ENCODE results near the gene RUFY1. TPM values are rescaled to one million over a fixed set of nuclear protein-coding genes. Genes with fewer than 3 reads are reported as not detected.
"Not testable (repeated sequence)": the region's sequence is repeated elsewhere in the genome, so short reads cannot be mapped to it uniquely, and the experiment has no call there.

Gene RUFY1
- 10 to 100 TPM; 33.8 to 38.7 (median 34.3) TPM for total RNA-seq

DNA sequence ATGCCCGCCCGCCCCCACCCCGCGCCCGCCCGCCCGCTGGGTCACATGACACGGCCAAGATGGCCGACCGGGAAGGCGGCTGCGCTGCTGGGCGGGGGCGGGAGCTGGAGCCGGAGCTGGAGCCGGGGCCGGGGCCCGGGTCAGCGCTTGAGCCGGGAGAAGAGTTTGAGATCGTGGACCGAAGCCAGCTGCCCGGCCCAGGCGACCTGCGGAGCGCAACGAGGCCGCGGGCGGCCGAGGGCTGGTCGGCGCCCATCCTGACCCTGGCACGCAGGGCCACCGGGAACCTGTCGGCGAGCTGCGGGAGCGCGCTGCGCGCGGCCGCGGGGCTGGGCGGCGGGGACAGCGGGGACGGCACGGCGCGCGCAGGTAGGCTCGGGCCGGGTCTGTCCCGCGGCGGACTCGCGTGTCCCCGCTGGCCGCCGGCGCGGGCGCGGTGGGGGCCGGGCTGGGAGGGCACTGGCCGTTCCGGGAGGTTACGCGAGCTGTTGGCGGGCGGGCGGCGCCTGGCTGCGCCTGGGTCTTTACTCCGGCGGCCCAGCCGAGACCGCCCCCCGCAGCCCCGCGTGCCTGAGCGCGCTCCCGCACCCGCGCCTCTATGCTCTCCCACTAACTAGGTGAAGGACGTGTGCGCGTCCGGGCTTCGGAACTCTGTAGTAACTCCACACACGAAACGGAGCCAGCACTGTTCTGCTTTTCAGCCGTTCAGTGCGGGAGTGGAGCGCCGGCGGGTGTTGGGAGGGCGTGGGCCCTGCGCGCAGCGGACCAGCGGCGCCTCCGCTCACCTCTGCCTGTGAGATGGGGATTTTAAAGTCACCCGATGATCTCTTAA is at the start of gene RUFY1:
Gene RUFY1, plus strand, starts transcription at position 44 of the 832 bp plus-strand sequence. Its CDS starts 16 bp downstream, at position 60.
- Mint-ChIP-seq H3K4me1 (ENCODE audit: low read depth) (peaks cover 35% of the 10 kb centered on the region), H3K9me3 (no peaks in the 10 kb centered on the region), H3K4me3 (peak within 1 kb of the TSS; percentile 98), H3K36me3 (ENCODE audit: insufficient read depth) (peaks cover 8% of the 10 kb centered on the region), H3K27me3 (ENCODE audit: low read depth) (no peaks in the 10 kb centered on the region)
- peak; percentile 73 for DNase-seq
- peak; percentile 85 to 88 for ATAC-seq

GRCh38 chr5:179501997-179502396 is 48.4 kb upstream of the RUFY1 start:
- H3K36me3 Mint-ChIP-seq (ENCODE audit: insufficient read depth); H3K4me1 Mint-ChIP-seq (ENCODE audit: low read depth); DNase-seq; H3K9me3 Mint-ChIP-seq; H3K4me3 Mint-ChIP-seq; H3K27me3 Mint-ChIP-seq (ENCODE audit: low read depth); ATAC-seq: not testable (repeated sequence)

GRCh38 chr5:179502420-179502819 is 47.9 kb upstream of the RUFY1 start:
- ATAC-seq; H3K27me3 Mint-ChIP-seq (ENCODE audit: low read depth); H3K36me3 Mint-ChIP-seq (ENCODE audit: insufficient read depth); H3K4me1 Mint-ChIP-seq (ENCODE audit: low read depth); H3K4me3 Mint-ChIP-seq; DNase-seq; H3K9me3 Mint-ChIP-seq: not testable (repeated sequence)

DNA sequence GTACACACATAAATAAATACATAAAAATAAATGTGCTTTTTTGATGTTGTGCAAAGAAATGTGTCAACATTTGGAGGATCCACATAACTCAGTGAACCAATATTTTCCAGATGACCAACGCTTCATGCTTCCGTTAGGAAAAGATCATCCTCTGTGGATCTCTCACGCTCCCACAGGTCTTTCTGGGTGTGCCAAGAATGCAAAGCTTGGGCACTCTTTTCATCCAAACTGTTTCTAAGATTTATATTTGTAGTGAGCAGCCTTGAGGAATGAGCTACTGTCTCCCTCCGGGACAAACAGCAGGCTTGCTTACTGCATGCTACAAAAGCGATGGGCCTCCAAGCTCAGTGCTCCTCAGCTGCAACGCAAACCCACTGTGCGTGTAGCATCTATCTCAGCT is 46.2 kb upstream of the RUFY1 start:
- no peaks in the 10 kb centered on the region for H3K27me3 Mint-ChIP-seq (ENCODE audit: low read depth)
- no peaks in the 10 kb centered on the region for H3K9me3 Mint-ChIP-seq
- no peak overlapping the region for H3K4me3 Mint-ChIP-seq
- no peak for DNase-seq
- no peak for ATAC-seq
- H3K4me1 Mint-ChIP-seq (ENCODE audit: low read depth): no peaks in the 10 kb centered on the region
- H3K36me3 Mint-ChIP-seq (ENCODE audit: insufficient read depth): no peaks in the 10 kb centered on the region

DNA sequence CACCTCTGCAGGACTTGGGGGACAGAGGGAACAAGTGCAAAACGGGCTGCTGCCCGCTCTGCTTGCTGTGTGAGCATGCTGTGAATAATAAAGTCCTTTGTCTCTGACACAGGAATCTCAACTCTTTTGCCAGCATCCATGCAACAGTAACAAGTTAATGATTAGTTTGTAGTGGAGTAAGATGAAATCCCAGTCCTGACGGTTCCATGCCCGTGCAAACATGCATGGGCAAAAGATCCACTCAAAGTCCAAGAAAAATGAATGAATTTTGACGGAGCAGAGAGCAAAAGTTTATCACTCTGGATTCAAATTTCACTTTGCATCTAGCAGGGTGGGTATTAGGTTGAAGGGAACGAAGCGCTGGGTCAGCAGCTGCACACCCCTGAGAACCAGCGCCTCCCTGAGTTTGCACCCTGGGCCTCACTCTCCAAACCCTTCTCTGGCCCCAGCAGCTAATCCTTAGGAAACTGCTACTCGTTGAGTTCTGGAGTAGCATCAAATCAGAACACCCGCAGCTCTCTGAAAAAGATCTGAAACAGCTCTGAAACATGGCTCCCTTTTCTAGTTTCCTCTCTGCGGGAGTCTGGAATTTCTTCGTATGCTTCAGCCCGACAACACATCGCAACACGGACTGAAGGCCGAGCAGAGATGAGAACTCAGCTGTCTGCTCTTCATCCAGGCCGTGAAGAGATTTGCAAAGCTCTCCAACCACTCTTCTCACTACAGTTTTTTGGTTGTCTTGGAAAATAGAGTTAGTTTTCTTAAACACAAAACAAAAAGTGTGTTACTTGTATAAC is 45.6 kb upstream of the RUFY1 start:
- no peaks in the 10 kb centered on the region for H3K36me3 Mint-ChIP-seq (ENCODE audit: insufficient read depth)
- no peak for DNase-seq
- no peak for ATAC-seq
- H3K9me3 Mint-ChIP-seq: no peaks in the 10 kb centered on the region
- no peak overlapping the region for H3K4me3 Mint-ChIP-seq
- no peaks in the 10 kb centered on the region for H3K4me1 Mint-ChIP-seq (ENCODE audit: low read depth)
- no peaks in the 10 kb centered on the region for H3K27me3 Mint-ChIP-seq (ENCODE audit: low read depth)

GRCh38 chr5:179505636-179506261 is 44.6 kb upstream of the RUFY1 start:
- no peaks in the 10 kb centered on the region for H3K9me3 Mint-ChIP-seq
- H3K4me1 Mint-ChIP-seq (ENCODE audit: low read depth): no peaks in the 10 kb centered on the region
- H3K36me3 Mint-ChIP-seq (ENCODE audit: insufficient read depth): no peaks in the 10 kb centered on the region
- DNase-seq: no peak
- no peaks in the 10 kb centered on the region for H3K27me3 Mint-ChIP-seq (ENCODE audit: low read depth)
- no peak for ATAC-seq
- H3K4me3 Mint-ChIP-seq: no peak overlapping the region

- H3K4me3 Mint-ChIP-seq: no peak overlapping the region
Measured at GRCh38 chr5:179509239-179509638, 41.1 kb upstream of the RUFY1 start.

GRCh38 chr5:179509845-179510244 is 40.5 kb upstream of the RUFY1 start:
- H3K9me3 Mint-ChIP-seq: no peaks in the 10 kb centered on the region
- H3K4me1 Mint-ChIP-seq (ENCODE audit: low read depth): no peaks in the 10 kb centered on the region
- ATAC-seq: no peak
- DNase-seq: no peak
- no peaks in the 10 kb centered on the region for H3K36me3 Mint-ChIP-seq (ENCODE audit: insufficient read depth)
- H3K27me3 Mint-ChIP-seq (ENCODE audit: low read depth): peaks cover 3% of the 10 kb centered on the region
- no peak overlapping the region for H3K4me3 Mint-ChIP-seq

More at GRCh38 chr5:179509239-179509638, 41.1 kb upstream of the RUFY1 start:
- ATAC-seq (no peak), DNase-seq (no peak)
- peaks cover 3% of the 10 kb centered on the region for H3K27me3 Mint-ChIP-seq (ENCODE audit: low read depth)
- H3K36me3 Mint-ChIP-seq (ENCODE audit: insufficient read depth): no peaks in the 10 kb centered on the region
- no peaks in the 10 kb centered on the region for H3K4me1 Mint-ChIP-seq (ENCODE audit: low read depth)
- no peaks in the 10 kb centered on the region for H3K9me3 Mint-ChIP-seq

DNA sequence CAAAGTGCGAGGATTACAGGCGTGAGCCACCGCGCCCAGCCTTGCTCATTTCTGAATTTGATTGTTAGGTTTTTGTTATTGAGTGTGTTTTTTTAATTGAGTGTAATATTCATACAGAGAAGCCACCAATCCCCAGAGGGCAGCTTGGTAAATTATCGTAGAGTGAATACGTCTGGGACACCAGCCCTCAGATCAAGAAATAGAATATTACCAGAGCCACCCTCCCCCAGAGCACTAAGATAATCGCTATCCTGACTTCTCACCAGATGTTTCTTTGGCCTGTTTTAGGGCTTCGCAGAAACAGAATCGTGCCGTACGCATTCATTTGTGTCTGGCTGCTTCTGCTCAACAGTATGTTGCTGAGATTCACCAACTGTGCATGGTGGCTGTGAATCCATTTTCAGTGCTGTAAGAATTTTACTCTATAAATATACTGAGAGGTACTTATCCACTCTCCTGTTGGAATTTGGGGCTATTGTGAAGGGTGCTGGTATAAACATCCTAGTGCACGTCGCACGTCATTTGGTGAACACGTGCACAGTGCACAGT is 37.8 kb upstream of the RUFY1 start:
- Mint-ChIP-seq H3K36me3 (ENCODE audit: insufficient read depth) (no peaks in the 10 kb centered on the region), H3K4me1 (ENCODE audit: low read depth) (no peaks in the 10 kb centered on the region), H3K27me3 (ENCODE audit: low read depth) (peaks cover 7% of the 10 kb centered on the region), H3K4me3 (no peak overlapping the region), H3K9me3 (no peaks in the 10 kb centered on the region)
- ATAC-seq (no peak), DNase-seq (no peak)

DNA sequence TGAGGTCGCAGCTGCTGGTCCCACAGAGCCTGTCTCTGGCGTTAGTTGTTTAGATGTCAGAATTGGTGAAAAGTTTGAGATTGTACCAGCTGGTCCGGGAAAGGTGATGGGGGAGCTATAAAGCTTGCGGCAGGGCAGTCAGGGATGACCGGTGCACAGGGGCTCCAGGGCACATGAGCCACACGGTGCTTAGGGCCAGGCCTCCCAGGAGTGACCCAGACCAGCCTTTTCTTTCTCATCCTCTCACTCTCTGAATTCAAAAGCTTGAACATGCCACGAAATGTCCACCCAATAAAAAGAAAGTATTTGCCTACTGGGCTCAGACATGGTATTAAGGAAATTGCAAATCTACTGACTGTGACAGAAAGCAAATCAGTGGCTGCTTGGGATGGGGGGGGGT is 34.9 kb upstream of the RUFY1 start:
- ATAC-seq; H3K36me3 Mint-ChIP-seq (ENCODE audit: insufficient read depth); H3K9me3 Mint-ChIP-seq; H3K27me3 Mint-ChIP-seq (ENCODE audit: low read depth); H3K4me3 Mint-ChIP-seq; DNase-seq; H3K4me1 Mint-ChIP-seq (ENCODE audit: low read depth): not testable (repeated sequence)

DNA sequence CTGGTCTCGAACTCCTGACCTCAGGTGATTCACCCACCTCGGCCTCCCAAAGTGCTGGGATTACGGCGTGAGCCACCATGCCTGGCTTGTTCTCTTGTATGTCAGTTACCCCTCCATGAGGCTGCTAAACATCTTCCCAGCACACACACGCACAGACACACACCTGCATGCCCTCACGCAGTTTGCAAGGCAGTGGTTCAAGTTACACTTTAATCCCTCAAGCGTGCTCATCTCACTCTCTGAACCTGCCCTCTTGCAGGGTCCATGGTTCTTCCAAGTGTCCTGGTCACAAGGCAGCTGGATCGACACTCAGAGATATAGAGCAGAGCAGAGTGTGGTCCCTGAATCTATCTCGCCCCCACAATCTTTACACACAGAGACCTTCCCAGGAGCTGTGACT is 34.1 kb upstream of the RUFY1 start:
- DNase-seq: no peak
- Mint-ChIP-seq H3K36me3 (ENCODE audit: insufficient read depth) (no peaks in the 10 kb centered on the region), H3K9me3 (no peaks in the 10 kb centered on the region), H3K27me3 (ENCODE audit: low read depth) (peaks cover 7% of the 10 kb centered on the region), H3K4me3 (no peak overlapping the region), H3K4me1 (ENCODE audit: low read depth) (no peaks in the 10 kb centered on the region)
- no peak for ATAC-seq

GRCh38 chr5:179517746-179518145 is 32.6 kb upstream of the RUFY1 start:
- DNase-seq; H3K9me3 Mint-ChIP-seq; H3K4me1 Mint-ChIP-seq (ENCODE audit: low read depth); ATAC-seq; H3K27me3 Mint-ChIP-seq (ENCODE audit: low read depth); H3K36me3 Mint-ChIP-seq (ENCODE audit: insufficient read depth); H3K4me3 Mint-ChIP-seq: not testable (repeated sequence)

DNA sequence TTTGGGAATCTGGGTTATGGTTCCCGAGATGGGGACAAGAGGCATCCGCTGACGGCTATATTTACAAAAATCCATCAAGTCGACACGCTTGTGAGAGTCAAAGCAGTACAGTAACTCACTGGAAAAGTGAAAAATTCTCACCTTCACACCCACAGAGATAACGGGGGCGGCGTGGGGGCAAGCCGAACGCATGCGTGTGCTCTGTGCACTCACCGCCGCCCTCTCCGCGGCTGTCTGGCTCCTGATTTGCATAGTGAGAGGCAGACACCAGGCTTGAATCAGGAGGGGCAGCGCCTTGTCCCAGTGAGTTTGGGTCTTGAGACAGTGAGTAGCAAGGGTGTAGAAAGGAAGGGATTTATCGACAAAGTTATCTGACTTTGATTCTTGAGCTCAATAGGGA is 32.0 kb upstream of the RUFY1 start:
- not testable (repeated sequence) for DNase-seq; H3K4me3 Mint-ChIP-seq; H3K36me3 Mint-ChIP-seq (ENCODE audit: insufficient read depth); ATAC-seq; H3K27me3 Mint-ChIP-seq (ENCODE audit: low read depth); H3K9me3 Mint-ChIP-seq; H3K4me1 Mint-ChIP-seq (ENCODE audit: low read depth)

DNA sequence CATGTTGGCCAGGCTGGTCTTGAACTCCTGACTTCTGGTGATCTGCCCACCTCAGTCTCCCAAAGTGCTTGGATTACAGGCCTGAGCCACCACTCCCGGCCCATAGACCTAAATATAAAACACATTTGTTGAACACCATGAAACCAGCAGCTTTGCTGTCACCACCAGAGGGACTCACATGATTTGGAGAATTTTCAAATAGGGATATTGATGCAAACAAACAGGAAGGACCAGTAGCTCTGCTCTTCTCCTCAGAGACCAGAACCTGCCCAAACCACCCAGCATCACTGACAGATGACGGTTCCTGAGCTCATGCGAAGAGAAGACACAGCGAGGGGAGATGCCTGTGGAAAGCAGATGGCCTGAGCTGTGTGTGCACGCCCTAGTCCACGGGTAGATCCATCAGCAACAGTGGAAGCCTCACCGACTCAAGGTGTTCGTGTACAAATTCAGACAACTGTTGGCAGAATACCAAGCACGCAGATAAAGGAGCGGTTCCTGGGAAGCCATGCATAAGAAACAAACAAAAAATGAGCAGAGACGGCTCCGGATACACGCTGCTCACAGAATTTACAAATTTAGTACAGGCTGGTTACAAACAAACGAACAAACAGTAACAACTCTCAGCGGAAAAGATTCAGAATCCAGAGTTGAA is 30.8 kb upstream of the RUFY1 start:
- H3K4me1 Mint-ChIP-seq (ENCODE audit: low read depth); H3K27me3 Mint-ChIP-seq (ENCODE audit: low read depth); ATAC-seq; H3K9me3 Mint-ChIP-seq; H3K4me3 Mint-ChIP-seq; DNase-seq; H3K36me3 Mint-ChIP-seq (ENCODE audit: insufficient read depth): not testable (repeated sequence)
